OCI-LY7 (cell line): ENCODE results near the gene JPT2. TPM values are rescaled to one million over a fixed set of nuclear protein-coding genes. Genes with fewer than 3 reads are reported as not detected.

Experiments used
- BruUV-seq: library from RNA; stranded (reverse); fragments of 400-500 nt; replicated peaks from 2 replicates; lab custom pipeline; 2021; lab: Mats Ljungman, UMichigan
- CTCF ChIA-PET: fragments of 300-600 bp; sonication (Branson Sonifier 250); formaldehyde crosslinking; loops from one replicate; lab custom pipeline; 2022; ENCODE audit warnings: antibody characterized with exemption; ENCODE audit not compliant: unreplicated experiment; lab: Charles Lee
- POLR2A ChIA-PET: fragments of 300-600 bp; sonication (Branson Sonifier 250); formaldehyde crosslinking; loops from one replicate; lab custom pipeline; 2022; ENCODE audit warnings: antibody characterized with exemption; lab: Charles Lee
- DNase-seq: peaks from one replicate; pipeline ENCODE4 v3.0.0-alpha.2; 2015; ENCODE audit warnings: low spot score
- H2AFZ ChIP-seq: fragments of 200-600 bp; sonication (generic), shearing (Covaris generic); 2 replicates; pipeline ENCODE4 v1.6.1; 2014; ENCODE audit warnings: mild to moderate bottlenecking, antibody characterized with exemption, low read length, moderate library complexity
- H3K27ac ChIP-seq: fragments of 200-600 bp; sonication (generic); 2 replicates; pipeline ENCODE4 v1.5.1; 2014; ENCODE audit warnings: mixed run types, low read depth, mild to moderate bottlenecking, moderate library complexity, low read length, inconsistent platforms; ENCODE audit not compliant: poor library complexity, severe bottlenecking
- H3K36me3 ChIP-seq: fragments of 200-600 bp; sonication (generic); 2 replicates; pipeline ENCODE4 v1.6.1; 2014; ENCODE audit warnings: mild to moderate bottlenecking, antibody characterized with exemption, low read length, moderate library complexity, mixed read lengths; ENCODE audit not compliant: insufficient read depth
- H3K4me1 ChIP-seq: fragments of 200-600 bp; sonication (generic); 2 replicates; pipeline ENCODE4 v1.5.1; 2014; ENCODE audit warnings: mild to moderate bottlenecking, low read length; ENCODE audit not compliant: insufficient read depth, poor library complexity, severe bottlenecking
- H3K4me2 ChIP-seq: fragments of 200-600 bp; sonication (generic); 2 replicates; pipeline ENCODE4 v1.6.1; 2014; ENCODE audit warnings: mild to moderate bottlenecking, low read length
- H3K4me3 ChIP-seq: fragments of 200-600 bp; sonication (generic); 2 replicates; pipeline ENCODE4 v1.5.1; 2014; ENCODE audit warnings: mild to moderate bottlenecking, low read depth, low read length; ENCODE audit not compliant: poor library complexity, severe bottlenecking
- H3K79me2 ChIP-seq: fragments of 200-600 bp; sonication (generic); 2 replicates; pipeline ENCODE4 v1.6.1; 2016; ENCODE audit warnings: low read depth, mild to moderate bottlenecking, low read length, moderate library complexity, mixed read lengths; ENCODE audit not compliant: insufficient read depth
- H3K9me2 ChIP-seq: fragments of 200-600 bp; sonication (generic); 2 replicates; pipeline ENCODE4 v1.6.1; 2016; ENCODE audit warnings: mild to moderate bottlenecking, low read length, mixed read lengths; ENCODE audit not compliant: insufficient read depth
- H3K9me3 ChIP-seq: fragments of 200-600 bp; sonication (generic); 2 replicates; pipeline ENCODE4 v1.6.1; 2014; ENCODE audit warnings: mild to moderate bottlenecking, mixed run types, low read length, mixed read lengths
- H4K20me1 ChIP-seq: fragments of 200-600 bp; sonication (generic); 2 replicates; pipeline ENCODE4 v1.6.1; 2014; ENCODE audit warnings: mild to moderate bottlenecking, antibody characterized with exemption, low read length, moderate library complexity, mixed read lengths; ENCODE audit not compliant: insufficient read depth
- EZH2phosphoT487 ChIP-seq: fragments of 200-600 bp; sonication (generic); IDR thresholded peaks from 2 replicates; pipeline ENCODE4 v1.6.1; 2018; ENCODE audit warnings: low read depth, borderline replicate concordance, mild to moderate bottlenecking, mixed run types, antibody characterized with exemption, low read length, moderate library complexity, mixed read lengths
- intact Hi-C: fragments of 100-400 bp; cut with micrococcal nuclease; formaldehyde crosslinking; loops from one replicate; pipeline ENCODE4 v1.10.0; 2022; ENCODE audit not compliant: unreplicated experiment
- total RNA-seq, 2 experiments: library from RNA; depleted of rRNA in 1 of 2; stranded (reverse); fragments of >200 nt in 1 of 2; shearing (Covaris generic) in 1 of 2; gene quantifications; 2 replicates each; pipeline ENCODE4 v1.2.3, GENCODE V29; 2014 to 2022
- TF ChIP-seq, protein P1 (sequence below): fragments of 200-600 bp; sonication (generic); conservative IDR thresholded peaks from 2 replicates; pipeline ENCODE4 v1.5.1; 2014; ENCODE audit warnings: mild to moderate bottlenecking, antibody characterized with exemption, low read length, moderate library complexity, mixed read lengths

Gene JPT2
- total RNA-seq, 2 experiments from 2014 or later, result 67.4 to 75.2 TPM

DNA sequence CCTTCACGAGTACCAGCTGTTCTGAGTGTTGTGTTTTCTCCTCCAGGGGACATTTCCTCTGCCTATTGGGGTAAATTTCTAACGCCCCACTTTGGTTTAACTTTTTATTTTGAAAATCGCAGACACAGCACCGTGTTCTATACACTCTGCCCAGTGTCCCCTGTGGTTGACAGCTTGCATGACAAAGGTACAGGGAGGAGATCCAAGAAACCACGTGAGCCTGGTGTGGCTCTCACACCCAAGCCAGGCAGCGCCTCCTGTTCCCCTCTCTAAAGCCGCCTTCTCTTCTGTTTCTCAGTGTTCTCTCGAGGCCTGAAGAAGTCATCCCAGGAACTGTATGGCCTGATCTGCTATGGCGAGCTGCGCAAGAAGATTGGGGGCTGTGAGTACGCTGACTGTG lies 40.6 kb upstream of the JPT2 start:
- no peaks in the 10 kb centered on the region for H3K9me2 ChIP-seq
- no peak overlapping the region for H3K4me3 ChIP-seq
- intact Hi-C loops, result no loop called here
- no peaks in the 10 kb centered on the region for H4K20me1 ChIP-seq
- ChIA-PET CTCF (no interaction called here), POLR2A (no interaction called here)
- H3K4me2 ChIP-seq, result no peak overlapping the region
- H3K79me2 ChIP-seq, result no peaks in the 10 kb centered on the region
- no peak for TF ChIP-seq EZH2phosphoT487
- TF ChIP-seq, protein P1, sequence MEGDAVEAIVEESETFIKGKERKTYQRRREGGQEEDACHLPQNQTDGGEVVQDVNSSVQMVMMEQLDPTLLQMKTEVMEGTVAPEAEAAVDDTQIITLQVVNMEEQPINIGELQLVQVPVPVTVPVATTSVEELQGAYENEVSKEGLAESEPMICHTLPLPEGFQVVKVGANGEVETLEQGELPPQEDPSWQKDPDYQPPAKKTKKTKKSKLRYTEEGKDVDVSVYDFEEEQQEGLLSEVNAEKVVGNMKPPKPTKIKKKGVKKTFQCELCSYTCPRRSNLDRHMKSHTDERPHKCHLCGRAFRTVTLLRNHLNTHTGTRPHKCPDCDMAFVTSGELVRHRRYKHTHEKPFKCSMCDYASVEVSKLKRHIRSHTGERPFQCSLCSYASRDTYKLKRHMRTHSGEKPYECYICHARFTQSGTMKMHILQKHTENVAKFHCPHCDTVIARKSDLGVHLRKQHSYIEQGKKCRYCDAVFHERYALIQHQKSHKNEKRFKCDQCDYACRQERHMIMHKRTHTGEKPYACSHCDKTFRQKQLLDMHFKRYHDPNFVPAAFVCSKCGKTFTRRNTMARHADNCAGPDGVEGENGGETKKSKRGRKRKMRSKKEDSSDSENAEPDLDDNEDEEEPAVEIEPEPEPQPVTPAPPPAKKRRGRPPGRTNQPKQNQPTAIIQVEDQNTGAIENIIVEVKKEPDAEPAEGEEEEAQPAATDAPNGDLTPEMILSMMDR, result no peak
- no peaks in the 10 kb centered on the region for H3K4me1 ChIP-seq
- H3K27ac ChIP-seq, result no peak overlapping the region
- no peak overlapping the region for H2AFZ ChIP-seq
- H3K9me3 ChIP-seq, result no peaks in the 10 kb centered on the region
- no peak for DNase-seq
- H3K36me3 ChIP-seq, result peaks cover 83% of the 10 kb centered on the region
- no TSS peak for BruUV-seq

DNA sequence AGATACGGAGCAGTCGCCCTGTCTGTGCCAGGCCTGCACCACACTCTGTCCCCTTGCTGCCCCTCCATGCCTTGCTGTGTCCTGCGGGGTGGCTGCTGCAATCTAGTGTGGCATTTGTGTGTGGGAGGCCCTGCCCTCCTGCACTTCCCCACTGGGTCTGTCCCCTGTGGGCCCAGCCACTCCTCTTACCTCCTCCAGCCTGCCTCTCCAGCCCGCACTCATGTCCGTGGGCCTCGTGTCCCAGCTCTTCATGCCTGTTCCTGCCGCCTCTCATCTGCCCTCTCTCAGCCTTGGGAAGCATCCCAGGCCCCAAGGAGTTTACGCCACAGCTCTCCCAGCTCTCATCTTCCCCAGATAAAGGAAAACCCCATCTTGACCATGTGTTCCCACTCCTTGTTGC lies 39.3 kb upstream of the JPT2 start:
- no peak overlapping the region for H3K27ac ChIP-seq

DNA sequence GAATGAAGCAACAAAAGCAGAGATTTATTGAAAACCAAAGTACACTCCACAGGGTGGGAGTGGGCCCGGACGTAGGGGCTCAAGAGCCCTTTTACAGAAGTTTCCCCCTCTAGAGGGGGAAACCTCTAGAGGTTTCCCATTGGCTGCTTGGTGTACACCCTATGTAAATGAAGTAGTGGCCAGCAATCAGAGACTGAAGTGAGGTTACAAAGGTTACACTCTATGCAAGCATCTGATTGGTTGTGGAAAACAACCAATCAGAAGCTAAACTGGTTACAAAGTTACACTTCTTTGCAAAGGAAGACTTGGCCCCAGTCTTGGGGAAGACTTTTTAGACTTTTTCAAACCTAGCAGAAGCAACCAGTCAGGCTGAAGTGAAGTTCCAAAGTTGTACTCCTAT lies 38.8 kb upstream of the JPT2 start:
- CTCF ChIA-PET, result no interaction called here
- intact Hi-C loops, result no loop called here
- BruUV-seq, result no TSS peak
- POLR2A ChIA-PET, result no interaction called here
- no peaks in the 10 kb centered on the region for H3K79me2 ChIP-seq
- no peak for DNase-seq
- TF ChIP-seq, protein P1, result no peak
- no peak for TF ChIP-seq EZH2phosphoT487
- H3K4me3 ChIP-seq, result no peak overlapping the region
- H3K4me1 ChIP-seq, result no peaks in the 10 kb centered on the region
- H3K4me2 ChIP-seq, result no peak overlapping the region
- H4K20me1 ChIP-seq, result no peaks in the 10 kb centered on the region
- no peak overlapping the region for H3K27ac ChIP-seq
- H2AFZ ChIP-seq, result no peak overlapping the region
- H3K9me2 ChIP-seq, result no peaks in the 10 kb centered on the region
- H3K36me3 ChIP-seq, result peaks cover 75% of the 10 kb centered on the region
- no peaks in the 10 kb centered on the region for H3K9me3 ChIP-seq

More for the DNA sequence above, 39.3 kb upstream of the JPT2 start:
- Histone ChIP-seq H3K4me2 (no peak overlapping the region), H4K20me1 (no peaks in the 10 kb centered on the region), H3K4me1 (no peaks in the 10 kb centered on the region), H3K36me3 (peaks cover 80% of the 10 kb centered on the region), H3K4me3 (no peak overlapping the region), H3K9me2 (no peaks in the 10 kb centered on the region), H3K9me3 (no peaks in the 10 kb centered on the region), H3K79me2 (no peaks in the 10 kb centered on the region), H2AFZ (no peak overlapping the region)
- CTCF ChIA-PET, result no interaction called here
- POLR2A ChIA-PET, result no interaction called here
- DNase-seq, result no peak
- intact Hi-C loops, result no loop called here
- BruUV-seq, result no TSS peak
- no peak for TF ChIP-seq EZH2phosphoT487
- TF ChIP-seq, protein P1, result no peak
